ENCODE data around the gene GRIK4. TPM values are rescaled to one million over a fixed set of nuclear protein-coding genes. Genes with fewer than 3 reads are reported as not detected.

The GRIK4 gene
- total RNA-seq, 1 donor from 2014 or later, result 4.3 TPM

- DNase-seq, result peak; percentile 25
- intact Hi-C loops (cut with DNase I), result no loop called here
- no peak for ATAC-seq
Observed at GRCh38 chr11:120515186-120515723, 3.7 kb downstream of the GRIK4 start.

GRCh38 chr11:120516461-120517389, 5.2 kb downstream of the GRIK4 start:
- no peak for TF ChIP-seq CTCF (IDR thresholded peaks at IDR 0.05)
- Histone ChIP-seq H3K27ac (peak overlapping the region; percentile 70), H3K27me3 (peaks cover 31% of the 10 kb centered on the region), H3K4me3 (no peak overlapping the region), H3K9me3 (no peaks in the 10 kb centered on the region), H3K36me3 (no peaks in the 10 kb centered on the region), H3K4me1 (peaks cover 4% of the 10 kb centered on the region)
- intact Hi-C loops (cut with DNase I), result no loop called here
- DNase-seq (peak; percentile 62), ATAC-seq (no peak)

More at GRCh38 chr11:120515186-120515723, 3.7 kb downstream of the GRIK4 start:
- no peak overlapping the region for H3K4me3 ChIP-seq
- no peak for TF ChIP-seq CTCF (IDR thresholded peaks at IDR 0.05)
- H3K4me1 ChIP-seq, result peaks cover 4% of the 10 kb centered on the region
- H3K9me3 ChIP-seq, result no peaks in the 10 kb centered on the region
- H3K27ac ChIP-seq, result no peak overlapping the region
- peaks cover 30% of the 10 kb centered on the region for H3K27me3 ChIP-seq
- no peaks in the 10 kb centered on the region for H3K36me3 ChIP-seq

GRCh38 chr11:120517390-120517761, 5.8 kb downstream of the GRIK4 start:
- H3K36me3 ChIP-seq, result no peaks in the 10 kb centered on the region
- TF ChIP-seq CTCF (IDR thresholded peaks at IDR 0.05), result no peak
- ATAC-seq, result peak; percentile 43
- peaks cover 4% of the 10 kb centered on the region for H3K4me1 ChIP-seq
- no peaks in the 10 kb centered on the region for H3K9me3 ChIP-seq
- H3K27me3 ChIP-seq, result peaks cover 31% of the 10 kb centered on the region
- no peak overlapping the region for H3K4me3 ChIP-seq
- intact Hi-C loops (cut with DNase I), result no loop called here
- peak overlapping the region; percentile 70 for H3K27ac ChIP-seq
- peak; percentile 62 for DNase-seq

- intact Hi-C loops (cut with DNase I), result no loop called here
- ATAC-seq (peak; percentile 6), DNase-seq (peak; percentile 33)
- no peaks in the 10 kb centered on the region for H3K9me3 ChIP-seq
- H3K36me3 ChIP-seq, result no peaks in the 10 kb centered on the region
- peak overlapping the region; percentile 70 for H3K27ac ChIP-seq
- TF ChIP-seq CTCF (IDR thresholded peaks at IDR 0.05), result no peak
- H3K27me3 ChIP-seq, result peaks cover 26% of the 10 kb centered on the region
- H3K4me1 ChIP-seq, result peaks cover 4% of the 10 kb centered on the region
- H3K4me3 ChIP-seq, result no peak overlapping the region
Observed at GRCh38 chr11:120517801-120518291, 6.3 kb downstream of the GRIK4 start.

- Histone ChIP-seq H3K36me3 (no peaks in the 10 kb centered on the region), H3K9me3 (no peaks in the 10 kb centered on the region), H3K4me1 (peaks cover 4% of the 10 kb centered on the region), H3K4me3 (no peak overlapping the region), H3K27me3 (peaks cover 21% of the 10 kb centered on the region), H3K27ac (peak overlapping the region; percentile 51)
- TF ChIP-seq CTCF (IDR thresholded peaks at IDR 0.05), result no peak
- no peak for DNase-seq
- ATAC-seq, result no peak
- intact Hi-C loops (cut with DNase I), result no loop called here
Observed at GRCh38 chr11:120518356-120518755, 6.8 kb downstream of the GRIK4 start.

Data from upper lobe of right lung (tissue), 1 donor.